Transverse colon (tissue), 4 donors: ENCODE measurements around the gene APLN. TPM values are rescaled to one million over a fixed set of nuclear protein-coding genes. Genes with fewer than 3 reads are reported as not detected.

Source experiments
- DNase-seq: peaks from one replicate; pipeline ENCODE4 v3.0.0-alpha.2; 2019
- H3K27ac ChIP-seq, 4 donors: fragments of 200-600 bp; sonication (generic); 2 replicates each; pipeline ENCODE4 v1.5.1; 2016 to 2018; ENCODE audit warnings: inconsistent platforms in 4 of 4
- H3K27me3 ChIP-seq: fragments of 200-600 bp; sonication (generic); 2 replicates; pipeline ENCODE4 v1.5.1; 2017; ENCODE audit warnings: inconsistent platforms
- H3K36me3 ChIP-seq, 4 donors: fragments of 200-600 bp; sonication (generic); 2 replicates each; pipeline ENCODE4 v1.5.1; 2017 to 2019; ENCODE audit warnings: inconsistent platforms in 4 of 4
- H3K4me1 ChIP-seq, 4 donors: fragments of 200-600 bp; sonication (generic); 2 replicates each; pipeline ENCODE4 v1.5.1; 2017 to 2020; ENCODE audit warnings: inconsistent platforms in 4 of 4
- H3K4me3 ChIP-seq, 4 donors: fragments of 200-600 bp; sonication (generic); 1 replicate in 1 of 4; 2 replicates in 3 of 4; pipeline versions ENCODE4 v1.5.1 to v1.6.1; 2017 to 2019; ENCODE audit warnings: inconsistent platforms in 4 of 4
- H3K9me3 ChIP-seq, 2 donors: fragments of 200-600 bp; sonication (generic); 2 replicates each; pipeline ENCODE4 v1.5.1; 2017 to 2019; ENCODE audit warnings: inconsistent platforms in 2 of 2
- CTCF ChIP-seq, 5 experiments: fragments of 200-600 bp in 3 of 5; fragments of 450-650 bp in 2 of 5; sonication (generic) in 3 of 5; IDR thresholded peaks; 1 replicate in 2 of 5; 2 replicates in 3 of 5; pipeline ENCODE4 v1.5.1; 2016 to 2017; ENCODE audit warnings: antibody characterized with exemption in 5 of 5, inconsistent platforms in 3 of 5, mild to moderate bottlenecking in 2 of 5, moderate library complexity in 1 of 5
- EP300 ChIP-seq: sonication (generic); formaldehyde crosslinking; IDR thresholded peaks from one replicate; pipeline ENCODE4 v1.6.1; 2017; ENCODE audit warnings: antibody characterized with exemption, low read depth
- POLR2A ChIP-seq: fragments of 450-650 bp; IDR thresholded peaks from one replicate; pipeline ENCODE4 v1.6.1; 2016; ENCODE audit warnings: antibody characterized with exemption, mild to moderate bottlenecking, moderate library complexity
- POLR2AphosphoS5 ChIP-seq, 3 donors: sonication (generic); formaldehyde crosslinking; IDR thresholded peaks; one replicate each; pipeline ENCODE4 v1.6.1; 2016; ENCODE audit warnings: antibody characterized with exemption in 3 of 3
- WGBS, 2 donors: methylation state at CpG; one replicate each; pipeline ENCODE4 v1.1.5; 2018; ENCODE audit warnings: low coverage in 1 of 2; 5-methylcytosine and 5-hydroxymethylcytosine counted together
- in situ Hi-C, 4 donors: fragments of 200-750 bp; cut with MboI; loops; one replicate each; pipeline versions ENCODE4 v1.15.0 to v1.15.1; 2017; ENCODE audit warnings: low sequenced_read_pairs in 3 of 4, low pct_ligation_motif_present in 1 of 4, low pct_unique_long_range_greater_than_20kb in 1 of 4
- intact Hi-C: fragments of 100-400 bp; cut with DNase I; formaldehyde crosslinking; loops from one replicate; pipeline ENCODE4 v1.15.1; 2023; ENCODE audit warnings: low total_unique reads
- total RNA-seq, 4 donors: library from RNA; depleted of rRNA; stranded (reverse); fragments of >200 nt; gene quantifications; one replicate each; pipeline ENCODE4 v1.1.0, GENCODE V29; 2016

The APLN gene
- total RNA-seq, 4 donors from 2014 or later = not detected

GRCh38 chrX:129658429-129658828 lies 3.7 kb upstream of the APLN start:
- intact Hi-C loops = no loop called here
- Histone ChIP-seq H3K4me3 (no peak overlapping the region), H3K9me3 (no peaks in the 10 kb centered on the region), H3K4me1 (peaks cover 5 to 14% (median 8%) of the 10 kb centered on the region in 4 donors), H3K27me3 (peaks cover 4% of the 10 kb centered on the region), H3K27ac (no peak overlapping the region), H3K36me3 (no peaks in the 10 kb centered on the region)
- in situ Hi-C loops = no loop called here
- no peak for DNase-seq
- WGBS, 2 donors = 76 to 100% methylated on average over 1 to 5 of the region's 5 CpGs
- TF ChIP-seq CTCF (IDR thresholded peaks at IDR 0.05) (no peak), POLR2AphosphoS5 (IDR thresholded peaks at IDR 0.05) (no peak), EP300 (no peak), POLR2A (no peak)

GRCh38 chrX:129655547-129656249 lies 942 bp upstream of the APLN start:
- no peak overlapping the region for H3K4me3 ChIP-seq
- H3K27ac ChIP-seq = no peak overlapping the region
- in situ Hi-C loops = no loop called here
- intact Hi-C loops = no loop called here
- peaks cover 5 to 14% (median 8%) of the 10 kb centered on the region in 4 donors for H3K4me1 ChIP-seq
- no peaks in the 10 kb centered on the region for H3K36me3 ChIP-seq
- peaks cover 4% of the 10 kb centered on the region for H3K27me3 ChIP-seq
- no peak for DNase-seq
- TF ChIP-seq EP300 (no peak), CTCF (IDR thresholded peaks at IDR 0.05) (no peak), POLR2AphosphoS5 (IDR thresholded peaks at IDR 0.05) (no peak), POLR2A (no peak)
- H3K9me3 ChIP-seq = no peaks in the 10 kb centered on the region
- WGBS, 2 donors = 54% methylated on average over 11 of the region's 11 CpGs; no CpG with 5 or more reads in 1 of the 2 donors

- Histone ChIP-seq H3K27ac (peak overlapping the region in 1 of 4 donors; percentile 34), H3K27me3 (peaks cover 4% of the 10 kb centered on the region), H3K9me3 (no peaks in the 10 kb centered on the region), H3K36me3 (no peaks in the 10 kb centered on the region), H3K4me3 (peak overlapping the region; percentile 14 to 60 (median 36)), H3K4me1 (peaks cover 5 to 14% (median 8%) of the 10 kb centered on the region in 4 donors)
- no peak for DNase-seq
- TF ChIP-seq EP300 = no peak
- TF ChIP-seq CTCF (IDR thresholded peaks at IDR 0.05) = no peak
- TF ChIP-seq POLR2AphosphoS5 (IDR thresholded peaks at IDR 0.05) = no peak
- no peak for TF ChIP-seq POLR2A
- in situ Hi-C loops (no loop called here), intact Hi-C loops (no loop called here)
- WGBS, 2 donors = 58% methylated on average over 42 of the region's 57 CpGs; no CpG with 5 or more reads in 1 of the 2 donors
Observed at GRCh38 chrX:129653971-129654651, 645 bp downstream of the APLN start.

GRCh38 chrX:129653181-129653970 lies 1.4 kb downstream of the APLN start:
- no peak for DNase-seq

More at GRCh38 chrX:129653181-129653970, 1.4 kb downstream of the APLN start:
- Histone ChIP-seq H3K27me3 (peaks cover 4% of the 10 kb centered on the region), H3K27ac (no peak overlapping the region), H3K4me1 (peaks cover 5 to 14% (median 8%) of the 10 kb centered on the region in 4 donors), H3K9me3 (no peaks in the 10 kb centered on the region), H3K4me3 (peak overlapping the region in 1 of 4 donors; percentile 60), H3K36me3 (no peaks in the 10 kb centered on the region)
- in situ Hi-C loops = no loop called here
- TF ChIP-seq POLR2AphosphoS5 (IDR thresholded peaks at IDR 0.05) (no peak), EP300 (no peak), POLR2A (no peak), CTCF (IDR thresholded peaks at IDR 0.05) (no peak)
- intact Hi-C loops = no loop called here
- 61% methylated on average over 10 of the region's 10 CpGs; no CpG with 5 or more reads in 1 of the 2 donors for WGBS, 2 donors
